K562 (cell line): ENCODE data around the gene TMEM143. TPM values are rescaled to one million over a fixed set of nuclear protein-coding genes. Genes with fewer than 3 reads are reported as not detected.

Experiments used
- BCL6 ChIP-seq: fragments of 250-450 bp; sonication (Bioruptor Pico); IDR thresholded peaks from 2 replicates; pipeline ENCODE4 v1.4.0; 2020
- BHLHE40 ChIP-seq: IDR thresholded peaks from 2 replicates; pipeline ENCODE4 v1.6.1; 2011; ENCODE audit warnings: low read length, improper control_type of control experiment
- CBX8 ChIP-seq: fragments of 200-600 bp; sonication (generic); IDR thresholded peaks from 2 replicates; pipeline ENCODE4 v1.6.1; 2012; ENCODE audit warnings: borderline replicate concordance, mixed run types, low read depth, mild to moderate bottlenecking, moderate library complexity, mixed read lengths, low read length, control low read depth, inconsistent platforms; ENCODE audit not compliant: poor library complexity, severe bottlenecking; ENCODE audit errors: extremely low read depth
- EGR1 ChIP-seq: fragments of 450-650 bp; conservative IDR thresholded peaks from 2 replicates; pipeline ENCODE4 v1.6.1; 2017; ENCODE audit warnings: mild to moderate bottlenecking
- EWSR1 ChIP-seq: fragments of 450-650 bp; IDR thresholded peaks from 2 replicates; pipeline ENCODE4 v1.6.1; 2018; ENCODE audit warnings: borderline replicate concordance, mild to moderate bottlenecking, low read depth, moderate library complexity; ENCODE audit not compliant: partially characterized antibody
- HEY1 ChIP-seq: fragments of 250-450 bp; sonication (Bioruptor Pico); IDR thresholded peaks from 2 replicates; pipeline ENCODE4 v1.5.0; 2020; ENCODE audit warnings: mild to moderate bottlenecking, moderate library complexity, borderline replicate concordance
- HNRNPL ChIP-seq: fragments of 200-400 bp; formaldehyde crosslinking; IDR thresholded peaks from 2 replicates; pipeline ENCODE4 v1.6.1; 2017; ENCODE audit warnings: low read depth, mild to moderate bottlenecking, low read length
- ID3 ChIP-seq, 2 experiments: fragments of 250-450 bp in 1 of 2; fragments of 450-650 bp in 1 of 2; sonication (Bioruptor Pico) in 1 of 2; IDR thresholded peaks; 2 replicates each; pipeline versions ENCODE4 v1.6.1 to v1.8.0; 2016 to 2021; ENCODE audit warnings: mild to moderate bottlenecking in 2 of 2, moderate library complexity in 2 of 2, missing compliant biosample characterization in 1 of 2, missing genetic modification characterization in 1 of 2
- IFI16 ChIP-seq: fragments of 250-450 bp; sonication (Bioruptor Pico); IDR thresholded peaks from 2 replicates; pipeline ENCODE4 v2.1.2; 2022; ENCODE audit warnings: mild to moderate bottlenecking, inconsistent platforms
- MAFG ChIP-seq: fragments of 450-650 bp; conservative IDR thresholded peaks from 2 replicates; pipeline ENCODE4 v1.6.1; 2016; ENCODE audit warnings: missing genetic modification characterization, missing compliant biosample characterization
- NFE2L1 ChIP-seq: fragments of 450-650 bp; IDR thresholded peaks from 2 replicates; pipeline ENCODE4 v1.6.1; 2016; ENCODE audit warnings: missing genetic modification characterization, low read depth, mild to moderate bottlenecking, missing compliant biosample characterization, moderate library complexity, borderline replicate concordance
- PHB2 ChIP-seq: fragments of 450-650 bp; IDR thresholded peaks from 2 replicates; pipeline ENCODE4 v1.6.1; 2017; ENCODE audit warnings: low read depth
- PPARD ChIP-seq: fragments of 250-450 bp; sonication (Bioruptor Pico); IDR thresholded peaks from 2 replicates; pipeline ENCODE4 v1.8.0; 2022; ENCODE audit warnings: inconsistent platforms, mild to moderate bottlenecking, moderate library complexity
- RBM39 ChIP-seq: fragments of 200-400 bp; formaldehyde crosslinking; optimal IDR thresholded peaks from 2 replicates; pipeline ENCODE3; 2018; ENCODE audit warnings: low read depth, low read length
- SMAD3 ChIP-seq: fragments of 450-650 bp; formaldehyde crosslinking; conservative IDR thresholded peaks from 2 replicates; pipeline ENCODE4 v1.4.0; 2020; ENCODE audit warnings: mild to moderate bottlenecking
- SMARCE1 ChIP-seq: fragments of 450-650 bp; IDR thresholded peaks from 2 replicates; pipeline ENCODE4 v1.7.1; 2016; ENCODE audit warnings: mild to moderate bottlenecking
- TRIM24 ChIP-seq, 2 experiments: fragments of 450-650 bp; IDR thresholded peaks; 2 replicates each; pipeline ENCODE4 v1.6.1; 2016
- U2AF2 ChIP-seq: fragments of 200-400 bp; formaldehyde crosslinking; optimal IDR thresholded peaks from 2 replicates; pipeline ENCODE3; 2017; ENCODE audit warnings: low read depth, mild to moderate bottlenecking, low read length
- USF2 ChIP-seq: sonication (generic); formaldehyde crosslinking; IDR thresholded peaks from 2 replicates; pipeline ENCODE4 v1.5.0; 2020; ENCODE audit warnings: missing genetic modification reagents
- ZNF347 ChIP-seq: fragments of 450-650 bp; formaldehyde crosslinking; IDR thresholded peaks from 2 replicates; pipeline ENCODE4 v1.4.0; 2020; ENCODE audit warnings: low read depth, mild to moderate bottlenecking, moderate library complexity
- polyA plus RNA-seq, 8 experiments: library from polyadenylated mRNA; depleted of rRNA in 4 of 8; stranded (reverse) in 5 of 8; unstranded in 3 of 8; fragments of >200 nt; fragmentation: Nextera tagmentation in 2 of 8; fragmentation: Illumina TruSeq in 1 of 8; extraction: Ambion mirVana in 2 of 8; extraction: Trizol in 1 of 8; gene quantifications; 2 replicates each; pipeline versions ENCODE4 v1.2.1 to v1.2.3, GENCODE V29; 2011 to 2014; ENCODE audit warnings: inconsistent platforms in 1 of 8, missing spikeins in 1 of 8
- total RNA-seq, 7 experiments: library from RNA; depleted of rRNA in 6 of 7; stranded (reverse); fragments of >200 nt in 6 of 7; fragmentation: Illumina TruSeq in 2 of 7; extraction: Trizol in 2 of 7; gene quantifications; 2 replicates each; pipeline versions ENCODE4 v1.2.1 to v1.2.3, GENCODE V29; 2011 to 2021; ENCODE audit warnings: low replicate concordance in 1 of 7
- TF ChIP-seq, protein P1 (sequence below), 2 experiments: IDR thresholded peaks; 2 replicates each; pipeline ENCODE4 v1.6.1; 2012; ENCODE audit warnings: improper control_type of control experiment in 2 of 2, low read depth in 2 of 2, low read length in 2 of 2, borderline replicate concordance in 1 of 2

Gene TMEM143
- total and polyA plus RNA-seq, 9 of the 15 experiments (the other 6 are each of a cell fraction or from before 2014, with no cell fraction given): 0.66 to 8.8 (median 4.3) TPM

GRCh38 chr19:48321622-48322591, 41.8 kb downstream of the TMEM143 start (continued):
- no peak for TF ChIP-seq EWSR1
- peak; percentile 38; the same call in 1 of the 2 replicates for TF ChIP-seq SMAD3
- TF ChIP-seq IFI16 (CRISPR knock-in tag): no peak
- TF ChIP-seq U2AF2: no peak
- TF ChIP-seq TRIM24 (IDR thresholded peaks at IDR 0.05): no peak
- TF ChIP-seq NFE2L1 (tag): no peak
- TF ChIP-seq USF2 (CRISPR knock-in tag): peak; percentile 93
- no peak for TF ChIP-seq CBX8
- TF ChIP-seq HNRNPL: peak; percentile 98
- peak; percentile 100 for TF ChIP-seq EGR1
- no peak for TF ChIP-seq PHB2
- peak; percentile 87 for TF ChIP-seq SMARCE1
- TF ChIP-seq MAFG (tag): no peak
- TF ChIP-seq PPARD: no peak
- TF ChIP-seq ZNF347 (CRISPR knock-in tag): no peak
- no peak for TF ChIP-seq BCL6 (CRISPR knock-in tag)
- TF ChIP-seq, protein P1, sequence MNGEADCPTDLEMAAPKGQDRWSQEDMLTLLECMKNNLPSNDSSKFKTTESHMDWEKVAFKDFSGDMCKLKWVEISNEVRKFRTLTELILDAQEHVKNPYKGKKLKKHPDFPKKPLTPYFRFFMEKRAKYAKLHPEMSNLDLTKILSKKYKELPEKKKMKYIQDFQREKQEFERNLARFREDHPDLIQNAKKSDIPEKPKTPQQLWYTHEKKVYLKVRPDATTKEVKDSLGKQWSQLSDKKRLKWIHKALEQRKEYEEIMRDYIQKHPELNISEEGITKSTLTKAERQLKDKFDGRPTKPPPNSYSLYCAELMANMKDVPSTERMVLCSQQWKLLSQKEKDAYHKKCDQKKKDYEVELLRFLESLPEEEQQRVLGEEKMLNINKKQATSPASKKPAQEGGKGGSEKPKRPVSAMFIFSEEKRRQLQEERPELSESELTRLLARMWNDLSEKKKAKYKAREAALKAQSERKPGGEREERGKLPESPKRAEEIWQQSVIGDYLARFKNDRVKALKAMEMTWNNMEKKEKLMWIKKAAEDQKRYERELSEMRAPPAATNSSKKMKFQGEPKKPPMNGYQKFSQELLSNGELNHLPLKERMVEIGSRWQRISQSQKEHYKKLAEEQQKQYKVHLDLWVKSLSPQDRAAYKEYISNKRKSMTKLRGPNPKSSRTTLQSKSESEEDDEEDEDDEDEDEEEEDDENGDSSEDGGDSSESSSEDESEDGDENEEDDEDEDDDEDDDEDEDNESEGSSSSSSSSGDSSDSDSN (IDR thresholded peaks at IDR 0.05; ENCODE audit: borderline replicate concordance in 1 of 2, low read depth in 2 of 2, low read length in 2 of 2): peak in 1 of 2 experiments; percentile 77; a peak in 1 of 4 replicates
- TF ChIP-seq ID3 (CRISPR knock-in tag; IDR thresholded peaks at IDR 0.05): no peak
- peak; percentile 53 for TF ChIP-seq ID3 (tag; IDR thresholded peaks at IDR 0.05)
- TF ChIP-seq RBM39: no peak
- peak; percentile 81 for TF ChIP-seq BHLHE40
- TF ChIP-seq HEY1 (CRISPR knock-in tag): no peak
